H1 (cell line): ENCODE results near the gene AMPH. TPM values are rescaled to one million over a fixed set of nuclear protein-coding genes. Genes with fewer than 3 reads are reported as not detected.

Source experiments
- CTCF ChIA-PET: fragments of 300-600 bp; sonication (Branson Sonifier 250); formaldehyde crosslinking; loops from one replicate; lab custom pipeline; 2021; ENCODE audit not compliant: partially characterized antibody; lab: Charles Lee
- POLR2A ChIA-PET: fragments of 300-600 bp; sonication (Branson Sonifier 250); formaldehyde crosslinking; loops from one replicate; lab custom pipeline; 2021; ENCODE audit warnings: inconsistent platforms; ENCODE audit not compliant: partially characterized antibody; lab: Charles Lee
- DNase-seq, 2 experiments: peaks; one replicate each; pipeline versions ENCODE4 v3.0.0 to v3.0.0-alpha.2; 2010 to 2022; ENCODE audit warnings: low spot score in 2 of 2, low read depth in 1 of 2, mixed read lengths in 1 of 2
- FAIRE-seq: peaks from 2 replicates; lab custom pipeline; 2011; peaks lifted over from hg19 to GRCh38; lab: Jason Lieb, UNC
- H2AFZ ChIP-seq: 2 replicates; pipeline ENCODE4 v1.8.1; 2012; ENCODE audit warnings: low read length, inconsistent platforms
- H2AK5ac ChIP-seq: 2 replicates; pipeline ENCODE4 v1.6.1; 2013; ENCODE audit warnings: low read depth, low read length
- H2BK120ac ChIP-seq: replicated peaks from 2 replicates; pipeline ENCODE3; 2013; ENCODE audit warnings: low read depth, low read length, inconsistent platforms
- H2BK12ac ChIP-seq: 2 replicates; pipeline ENCODE4 v1.6.1; 2013; ENCODE audit warnings: low read depth, low read length
- H2BK15ac ChIP-seq: 2 replicates; pipeline ENCODE4 v1.6.1; 2013; ENCODE audit warnings: low read length
- H2BK20ac ChIP-seq: 2 replicates; pipeline ENCODE4 v1.6.1; 2013; ENCODE audit warnings: low read length
- H2BK5ac ChIP-seq: 2 replicates; pipeline ENCODE4 v1.6.1; 2013; ENCODE audit warnings: low read depth, low read length
- H3K14ac ChIP-seq: 2 replicates; pipeline ENCODE4 v1.6.1; 2013; ENCODE audit warnings: inconsistent platforms; ENCODE audit not compliant: insufficient read length
- H3K18ac ChIP-seq: 2 replicates; pipeline ENCODE4 v1.6.1; 2013; ENCODE audit warnings: low read length; ENCODE audit errors: extremely low read depth
- H3K23ac ChIP-seq: 2 replicates; pipeline ENCODE4 v1.6.1; 2013; ENCODE audit warnings: inconsistent platforms; ENCODE audit not compliant: insufficient read length
- H3K23me2 ChIP-seq: 2 replicates; pipeline ENCODE4 v1.6.1; 2013; ENCODE audit warnings: low read depth, low read length
- H3K27ac ChIP-seq: 2 replicates; pipeline ENCODE4 v1.6.1; 2011; ENCODE audit warnings: low read depth, low read length, inconsistent platforms
- H3K27me3 ChIP-seq, 4 experiments: replicated peaks in 1 of 4; 1 replicate in 1 of 4; 2 replicates in 3 of 4; pipeline versions ENCODE4 v1.6.1 to v1.8.1; 2011 to 2013; ENCODE audit warnings: low read length in 3 of 4, mild to moderate bottlenecking in 3 of 4, inconsistent platforms in 2 of 4, mixed read lengths in 2 of 4, moderate library complexity in 1 of 4; ENCODE audit not compliant: control insufficient read depth in 3 of 4, insufficient read depth in 3 of 4; ENCODE audit errors: extremely low read depth in 1 of 4
- H3K36me3 ChIP-seq, 4 experiments: 2 replicates each; pipeline versions ENCODE4 v1.6.1 to v1.8.1; 2011 to 2013; ENCODE audit warnings: mild to moderate bottlenecking in 4 of 4, low read length in 3 of 4, moderate library complexity in 2 of 4, control low read depth in 1 of 4, inconsistent platforms in 1 of 4; ENCODE audit not compliant: insufficient read depth in 4 of 4, control insufficient read depth in 2 of 4
- H3K4ac ChIP-seq: replicated peaks from 2 replicates; pipeline ENCODE3; 2013; ENCODE audit warnings: low read length, low read depth, mixed read lengths, inconsistent platforms; ENCODE audit not compliant: insufficient read length
- H3K4me1 ChIP-seq, 4 experiments: replicated peaks in 1 of 4; 1 replicate in 1 of 4; 2 replicates in 3 of 4; pipeline versions ENCODE4 v1.6.1 to v1.8.1; 2011 to 2013; ENCODE audit warnings: low read length in 3 of 4, inconsistent platforms in 2 of 4, mixed read lengths in 1 of 4; ENCODE audit not compliant: insufficient read depth in 4 of 4, control insufficient read depth in 3 of 4
- H3K4me2 ChIP-seq, 2 experiments: 2 replicates each; pipeline versions ENCODE4 v1.6.1 to v1.8.1; 2011 to 2013; ENCODE audit warnings: low read depth in 2 of 2, low read length in 2 of 2, control low read depth in 1 of 2, inconsistent platforms in 1 of 2, mild to moderate bottlenecking in 1 of 2; ENCODE audit not compliant: insufficient read depth in 1 of 2
- H3K4me3 ChIP-seq, 4 experiments: fragments of 200-600, 300-600 bp in 1 of 4; sonication (generic), shearing (Covaris generic), sonication (Bioruptor Twin) in 1 of 4; 2 replicates each; pipeline versions ENCODE4 v1.5.1 to v1.8.1; 2011 to 2016; ENCODE audit warnings: low read length in 4 of 4, low read depth in 3 of 4, control low read depth in 2 of 4, inconsistent platforms in 2 of 4, mild to moderate bottlenecking in 2 of 4, mixed read lengths in 1 of 4, moderate library complexity in 1 of 4; ENCODE audit not compliant: insufficient read depth in 2 of 4; ENCODE audit errors: extremely low read depth in 1 of 4
- H3K56ac ChIP-seq: replicated peaks from 2 replicates; pipeline ENCODE3; 2013; ENCODE audit warnings: low read depth, mild to moderate bottlenecking, mixed read lengths, low read length, inconsistent platforms; ENCODE audit not compliant: insufficient read length
- H3K79me1 ChIP-seq: 2 replicates; pipeline ENCODE4 v1.6.1; 2013; ENCODE audit warnings: low read depth, low read length, control low read depth
- H3K79me2 ChIP-seq, 2 experiments: 2 replicates each; pipeline versions ENCODE4 v1.6.1 to v1.8.1; 2012 to 2013; ENCODE audit warnings: low read length in 2 of 2, mild to moderate bottlenecking in 2 of 2, inconsistent platforms in 1 of 2; ENCODE audit not compliant: insufficient read depth in 2 of 2, control insufficient read depth in 1 of 2
- H3K9ac ChIP-seq, 4 experiments: replicated peaks in 1 of 4; 1 replicate in 1 of 4; 2 replicates in 3 of 4; pipeline versions ENCODE4 v1.6.1 to v1.8.1; 2011 to 2013; ENCODE audit warnings: low read depth in 3 of 4, low read length in 3 of 4, control low read depth in 2 of 4, mild to moderate bottlenecking in 2 of 4, moderate library complexity in 2 of 4, inconsistent platforms in 1 of 4; ENCODE audit errors: extremely low read depth in 1 of 4
- H3K9me3 ChIP-seq, 2 experiments: 2 replicates each; pipeline versions ENCODE4 v1.6.1 to v1.8.1; 2012 to 2013; ENCODE audit warnings: mild to moderate bottlenecking in 2 of 2, moderate library complexity in 2 of 2, control low read depth in 1 of 2, inconsistent platforms in 1 of 2, low read depth in 1 of 2, low read length in 1 of 2, mixed read lengths in 1 of 2; ENCODE audit not compliant: insufficient read depth in 2 of 2
- H4K20me1 ChIP-seq, 2 experiments: replicated peaks in 1 of 2; 2 replicates each; pipeline versions ENCODE3 to v1.8.1; 2011 to 2013; ENCODE audit warnings: inconsistent platforms in 2 of 2, low read length in 2 of 2, mild to moderate bottlenecking in 1 of 2; ENCODE audit not compliant: insufficient read depth in 2 of 2, control insufficient read depth in 1 of 2
- H4K5ac ChIP-seq: 2 replicates; pipeline ENCODE4 v1.6.1; 2013; ENCODE audit warnings: low read length, low read depth, mixed read lengths, inconsistent platforms; ENCODE audit not compliant: insufficient read length
- H4K8ac ChIP-seq: 2 replicates; pipeline ENCODE4 v1.8.0; 2013; ENCODE audit warnings: mild to moderate bottlenecking, moderate library complexity, low read length, inconsistent platforms; ENCODE audit not compliant: insufficient read depth; ENCODE audit errors: extremely low read depth
- H4K91ac ChIP-seq: replicated peaks from 2 replicates; pipeline ENCODE3; 2013; ENCODE audit warnings: low read length, mixed read lengths, inconsistent platforms; ENCODE audit not compliant: insufficient read length
- CBX5 ChIP-seq: fragments of 300-800, 300-1000 bp; sonication (generic); IDR thresholded peaks from 2 replicates; pipeline ENCODE4 v1.7.1; 2016; ENCODE audit warnings: antibody characterized with exemption, low read length, low read depth
- CHD2 ChIP-seq: IDR thresholded peaks from 2 replicates; pipeline ENCODE4 v1.6.1; 2012; ENCODE audit warnings: low read length, improper control_type of control experiment
- GTF2F1 ChIP-seq: IDR thresholded peaks from 2 replicates; pipeline ENCODE4 v1.6.1; 2012; ENCODE audit warnings: low read depth, low read length, improper control_type of control experiment, borderline replicate concordance
- WGBS, 2 experiments: shearing (Covaris generic) in 1 of 2; methylation state at CpG; one replicate each; pipeline versions ENCODE4 v1.1.6 to v1.1.7; 2013 to 2015; ENCODE audit warnings: low lambda C conversion rate in 2 of 2, mixed read lengths in 2 of 2, inconsistent platforms in 1 of 2, low coverage in 1 of 2, missing lambda C conversion rate in 1 of 2; ENCODE audit not compliant: insufficient replicate concordance in 2 of 2, insufficient coverage in 1 of 2, insufficient read length in 1 of 2; ENCODE audit errors: extremely low coverage in 1 of 2, missing lambda C conversion rate in 1 of 2; 5-methylcytosine and 5-hydroxymethylcytosine counted together
- polyA plus RNA-seq, 7 experiments: library from polyadenylated mRNA; depleted of rRNA in 3 of 7; stranded (reverse) in 5 of 7; unstranded in 2 of 7; fragments of >200 nt in 5 of 7; fragments of 200-250 nt in 2 of 7; gene quantifications; 1 replicate in 5 of 7; 2 replicates in 1 of 7; 4 replicates in 1 of 7; pipeline versions ENCODE4 v1.2.1 to v1.2.3, GENCODE V29; 2011 to 2013; ENCODE audit warnings: missing spikeins in 2 of 7, mixed read lengths in 2 of 7
- total RNA-seq: library from RNA; stranded (reverse); fragmentation: NEBNext Ultra II Directional; extraction: Animal tissue kit (Norgen Biotek cat#: 25700); gene quantifications from 2 replicates; pipeline ENCODE4 v1.2.1, GENCODE V29; 2021

The AMPH gene
- total and polyA plus RNA-seq, 2 of the 8 experiments (the other 6 are each of a cell fraction or from before 2014, with no cell fraction given): 7.3 to 12.2 TPM

- WGBS, 2 experiments: 87% methylated on average over 6 of the region's 6 CpGs; no CpG with 5 or more reads in 1 of the 2 experiments
- Histone ChIP-seq H2AFZ (no peak overlapping the region), H3K4me3 (no peak overlapping the region), H2BK12ac (no peak overlapping the region), H3K9ac (no peak overlapping the region), H3K36me3 (no peaks in the 10 kb centered on the region), H3K18ac (no peak overlapping the region), H2BK20ac (no peak overlapping the region), H4K5ac (no peak overlapping the region), H3K23ac (no peak overlapping the region), H3K79me1 (no peaks in the 10 kb centered on the region), H2AK5ac (no peak overlapping the region), H4K20me1 (no peaks in the 10 kb centered on the region), H2BK120ac (no peak overlapping the region), H3K23me2 (no peaks in the 10 kb centered on the region), H3K4ac (no peak overlapping the region), H3K27ac (no peak overlapping the region), H2BK15ac (no peak overlapping the region), H3K4me2 (no peak overlapping the region), H4K91ac (no peak overlapping the region), H3K27me3 (no peaks in the 10 kb centered on the region), H3K56ac (no peak overlapping the region), H3K4me1 (peaks cover 0 to 2% (median 0%) of the 10 kb centered on the region in 4 experiments; a peak in 1 of 7 replicates), H3K9me3 (no peaks in the 10 kb centered on the region)
- DNase-seq (no peak), FAIRE-seq (no peak)
- CTCF ChIA-PET: interaction anchor here (1.2 to 4.0 kb wide), 6 partner anchors 7 to 247 kb away, joined by 3 to 24 read pairs (median 5); no protein-coding TSS in a partner anchor
- POLR2A ChIA-PET: no interaction called here
- TF ChIP-seq GTF2F1 (no peak), CBX5 (no peak), CHD2 (no peak)
- TF ChIP-seq, all 59 proteins: peak for 0
- Histone ChIP-seq H2BK5ac (no peak overlapping the region), H3K14ac (no peak overlapping the region), H3K79me2 (no peaks in the 10 kb centered on the region), H4K8ac (no peak overlapping the region)
Observed at GRCh38 chr7:38409531-38409930, 221.6 kb downstream of the AMPH start.
